PC-9 (cell line): Measurements from ENCODE around the gene MIDN.

ENCODE experiments used
- CTCF ChIP-seq: fragments of 200-600 bp; sonication (generic); conservative IDR thresholded peaks from 2 replicates; pipeline ENCODE4 v1.6.1; 2017; ENCODE audit warnings: mixed run types, antibody characterized with exemption, mild to moderate bottlenecking, moderate library complexity
- EZH2 ChIP-seq: fragments of 200-600 bp; sonication (generic); IDR thresholded peaks from 2 replicates; pipeline ENCODE4 v1.8.0; 2017; ENCODE audit warnings: antibody characterized with exemption, low read depth

GRCh38 chr19:1261798-1262622, 13.6 kb downstream of the MIDN start:
- TF ChIP-seq CTCF (no peak), EZH2 (no peak)
